GM21723 (cell line): Measurements from ENCODE around the gene ERFL.
A peak's percentile ranks its signal among the peaks of the same experiment; 100 is the strongest.

Experiments used
- ATAC-seq: cut with Tn5 transposase; IDR thresholded peaks from one replicate; pipeline ENCODE4 v1.9.1; 2021; ENCODE audit warnings: mild to moderate bottlenecking, moderate library complexity; ENCODE audit not compliant: unreplicated experiment

ERFL gene

GRCh38 chr19:41901707-41902360 is 26.4 kb downstream of the ERFL start:
- ATAC-seq: no peak

GRCh38 chr19:41898235-41898634 is 30.0 kb downstream of the ERFL start:
- ATAC-seq: no peak

- ATAC-seq: no peak
These were observed 30.4 kb downstream of the ERFL start for GRCh38 chr19:41897820-41898219.

GRCh38 chr19:41897181-41897580 is 31.1 kb downstream of the ERFL start:
- ATAC-seq: no peak

GRCh38 chr19:41896581-41896942 is 31.7 kb downstream of the ERFL start:
- no peak for ATAC-seq

- ATAC-seq: no peak
These were observed 32.3 kb downstream of the ERFL start for GRCh38 chr19:41895745-41896580.

- ATAC-seq: no peak
These were observed 33.9 kb downstream of the ERFL start for GRCh38 chr19:41894350-41894749.

- ATAC-seq: no peak
These were observed 34.4 kb downstream of the ERFL start for GRCh38 chr19:41893899-41894298.

- ATAC-seq: no peak
These were observed 35.9 kb downstream of the ERFL start for GRCh38 chr19:41892173-41892902.

GRCh38 chr19:41890936-41891335 is 37.3 kb downstream of the ERFL start:
- ATAC-seq: no peak

GRCh38 chr19:41889896-41890295 is 38.4 kb downstream of the ERFL start:
- no peak for ATAC-seq

- no peak for ATAC-seq
These were observed 39.3 kb downstream of the ERFL start for GRCh38 chr19:41888926-41889325.

- ATAC-seq: no peak
These were observed 40.4 kb downstream of the ERFL start for GRCh38 chr19:41887711-41888382.

- ATAC-seq: no peak
These were observed 41.2 kb downstream of the ERFL start for GRCh38 chr19:41886761-41887710.

GRCh38 chr19:41883821-41884733 is 44.2 kb downstream of the ERFL start:
- ATAC-seq: peak; percentile 72

- ATAC-seq: no peak
These were observed 44.8 kb downstream of the ERFL start for GRCh38 chr19:41883463-41883820.

GRCh38 chr19:41882568-41883462 is 45.4 kb downstream of the ERFL start, which contains the start of gene ARHGEF1:
ARHGEF1 (plus strand) TSS chr19:41883184; CDS start chr19:41888083, 4,899 bp downstream.
- ATAC-seq: no peak

GRCh38 chr19:41880329-41880708 is 47.9 kb downstream of the ERFL start:
- no peak for ATAC-seq
